Stimulated activated effector memory CD8-positive, alpha-beta T cell treated with anti-CD3 and anti-CD28 coated beads, Interleukin-12 subunit alpha, Interleukin-12 subunit beta, amount 100 ng/mL, for 72 hours (primary cell): ENCODE data around the gene SLC38A9.
"Not testable (repeated sequence)": the region's sequence is repeated elsewhere in the genome, so short reads cannot be mapped to it uniquely, and the experiment has no call there.

ENCODE experiments used
- ATAC-seq: fragments of 150-1000 bp; cut with Tn5 transposase; 2 replicates; pipeline ENCODE4 v1.10.0; 2021
- DNase-seq, 2 donors: peaks; one replicate each; pipeline ENCODE4 v3.0.0; 2021 to 2022; ENCODE audit warnings: low spot score in 2 of 2
- H3K27ac Mint-ChIP-seq: one replicate; pipeline ENCODE4 v1.8.0; 2022; ENCODE audit warnings: mild to moderate bottlenecking, mixed read lengths
- H3K36me3 Mint-ChIP-seq: one replicate; pipeline ENCODE4 v1.8.0; 2022; ENCODE audit warnings: mild to moderate bottlenecking, mixed read lengths
- H3K4me1 Mint-ChIP-seq: one replicate; pipeline ENCODE4 v1.8.0; 2022; ENCODE audit warnings: mixed read lengths
- H3K4me3 Mint-ChIP-seq: one replicate; pipeline ENCODE4 v1.8.0; 2022; ENCODE audit warnings: mild to moderate bottlenecking, mixed read lengths
- H3K9me3 Mint-ChIP-seq: one replicate; pipeline ENCODE4 v1.8.0; 2022; ENCODE audit warnings: mixed read lengths

SLC38A9 gene

GRCh38 chr5:55719026-55719425 is 6.9 kb upstream of the SLC38A9 start:
- H3K4me3 Mint-ChIP-seq, H3K27ac Mint-ChIP-seq, H3K4me1 Mint-ChIP-seq, DNase-seq, H3K36me3 Mint-ChIP-seq, H3K9me3 Mint-ChIP-seq, ATAC-seq: not testable (repeated sequence)

GRCh38 chr5:55715519-55716078 is 3.5 kb upstream of the SLC38A9 start:
- Mint-ChIP-seq H3K36me3 (peaks cover 9% of the 10 kb centered on the region), H3K27ac (no peak overlapping the region), H3K4me3 (no peak overlapping the region), H3K4me1 (peaks cover 15% of the 10 kb centered on the region), H3K9me3 (no peaks in the 10 kb centered on the region)
- ATAC-seq (no peak), DNase-seq (no peak)

GRCh38 chr5:55714749-55715148 is 2.6 kb upstream of the SLC38A9 start:
- Mint-ChIP-seq H3K9me3 (no peaks in the 10 kb centered on the region), H3K4me1 (peaks cover 15% of the 10 kb centered on the region), H3K36me3 (peaks cover 9% of the 10 kb centered on the region), H3K4me3 (no peak overlapping the region), H3K27ac (no peak overlapping the region)
- no peak for DNase-seq
- no peak for ATAC-seq

- ATAC-seq (no peak), DNase-seq (no peak)
- H3K9me3 Mint-ChIP-seq, result no peaks in the 10 kb centered on the region
- no peak overlapping the region for H3K4me3 Mint-ChIP-seq
- H3K27ac Mint-ChIP-seq, result no peak overlapping the region
- peaks cover 9% of the 10 kb centered on the region for H3K36me3 Mint-ChIP-seq
- peaks cover 15% of the 10 kb centered on the region for H3K4me1 Mint-ChIP-seq
These were observed 2.2 kb upstream of the SLC38A9 start for GRCh38 chr5:55714339-55714738.

GRCh38 chr5:55713871-55714270 is 1.7 kb upstream of the SLC38A9 start:
- peaks cover 9% of the 10 kb centered on the region for H3K36me3 Mint-ChIP-seq
- H3K27ac Mint-ChIP-seq, result no peak overlapping the region
- H3K4me3 Mint-ChIP-seq, result no peak overlapping the region
- no peaks in the 10 kb centered on the region for H3K9me3 Mint-ChIP-seq
- peaks cover 19% of the 10 kb centered on the region for H3K4me1 Mint-ChIP-seq
- no peak for DNase-seq
- no peak for ATAC-seq

- ATAC-seq (no peak), DNase-seq (no peak)
- H3K4me3 Mint-ChIP-seq, result peak overlapping the region; percentile 98
- H3K9me3 Mint-ChIP-seq, result no peaks in the 10 kb centered on the region
- H3K4me1 Mint-ChIP-seq, result peaks cover 31% of the 10 kb centered on the region
- peak overlapping the region; percentile 96 for H3K27ac Mint-ChIP-seq
- peaks cover 13% of the 10 kb centered on the region for H3K36me3 Mint-ChIP-seq
These were observed 559 bp downstream of the SLC38A9 start for GRCh38 chr5:55711507-55712022.

GRCh38 chr5:55708732-55709131 is 3.4 kb downstream of the SLC38A9 start:
- Mint-ChIP-seq H3K4me1 (peaks cover 35% of the 10 kb centered on the region), H3K27ac (no peak overlapping the region), H3K9me3 (no peaks in the 10 kb centered on the region), H3K4me3 (no peak overlapping the region), H3K36me3 (peaks cover 13% of the 10 kb centered on the region)
- ATAC-seq (no peak), DNase-seq (no peak)

GRCh38 chr5:55706230-55706629 is 5.9 kb downstream of the SLC38A9 start:
- H3K9me3 Mint-ChIP-seq, result no peaks in the 10 kb centered on the region
- ATAC-seq, result no peak

GRCh38 chr5:55702598-55703345 is 9.4 kb downstream of the SLC38A9 start:
- Mint-ChIP-seq H3K36me3 (peaks cover 10% of the 10 kb centered on the region), H3K4me3 (no peak overlapping the region), H3K27ac (no peak overlapping the region), H3K9me3 (no peaks in the 10 kb centered on the region), H3K4me1 (peaks cover 30% of the 10 kb centered on the region)
- no peak for DNase-seq
- ATAC-seq, result no peak

More at GRCh38 chr5:55706230-55706629, 5.9 kb downstream of the SLC38A9 start:
- Mint-ChIP-seq H3K27ac (no peak overlapping the region), H3K4me1 (peaks cover 32% of the 10 kb centered on the region), H3K36me3 (peaks cover 12% of the 10 kb centered on the region), H3K4me3 (no peak overlapping the region)
- DNase-seq, result no peak

- no peak overlapping the region for H3K4me3 Mint-ChIP-seq
- ATAC-seq (peak; percentile 47), DNase-seq (no peak)
- H3K4me1 Mint-ChIP-seq, result peaks cover 24% of the 10 kb centered on the region
- no peak overlapping the region for H3K27ac Mint-ChIP-seq
- peaks cover 17% of the 10 kb centered on the region for H3K36me3 Mint-ChIP-seq
- no peaks in the 10 kb centered on the region for H3K9me3 Mint-ChIP-seq
These were observed 10.5 kb downstream of the SLC38A9 start for GRCh38 chr5:55701462-55702103.

- DNase-seq (no peak), ATAC-seq (no peak)
- H3K36me3 Mint-ChIP-seq, result peaks cover 17% of the 10 kb centered on the region
- no peaks in the 10 kb centered on the region for H3K9me3 Mint-ChIP-seq
- peaks cover 24% of the 10 kb centered on the region for H3K4me1 Mint-ChIP-seq
- H3K27ac Mint-ChIP-seq, result no peak overlapping the region
- H3K4me3 Mint-ChIP-seq, result no peak overlapping the region
These were observed 11.4 kb downstream of the SLC38A9 start for GRCh38 chr5:55700745-55701144.

- H3K9me3 Mint-ChIP-seq, result no peaks in the 10 kb centered on the region
- H3K36me3 Mint-ChIP-seq, result peaks cover 26% of the 10 kb centered on the region
- DNase-seq (no peak), ATAC-seq (peak; percentile 57)
- no peak overlapping the region for H3K4me3 Mint-ChIP-seq
- peak overlapping the region; percentile 73 for H3K27ac Mint-ChIP-seq
- peaks cover 20% of the 10 kb centered on the region for H3K4me1 Mint-ChIP-seq
These were observed 13.0 kb downstream of the SLC38A9 start for GRCh38 chr5:55699041-55699688.

GRCh38 chr5:55696704-55697103 is 15.4 kb downstream of the SLC38A9 start:
- H3K4me1 Mint-ChIP-seq, result peaks cover 17% of the 10 kb centered on the region
- not testable (repeated sequence) for H3K4me3 Mint-ChIP-seq, H3K9me3 Mint-ChIP-seq, DNase-seq, H3K27ac Mint-ChIP-seq, ATAC-seq
- H3K36me3 Mint-ChIP-seq, result peaks cover 25% of the 10 kb centered on the region

- Mint-ChIP-seq H3K4me3 (no peak overlapping the region), H3K4me1 (peaks cover 4% of the 10 kb centered on the region), H3K27ac (no peak overlapping the region), H3K9me3 (no peaks in the 10 kb centered on the region), H3K36me3 (peaks cover 25% of the 10 kb centered on the region)
- ATAC-seq, result no peak
- DNase-seq, result no peak
These were observed 17.8 kb downstream of the SLC38A9 start for GRCh38 chr5:55694152-55694830.

GRCh38 chr5:55692509-55692908 is 19.6 kb downstream of the SLC38A9 start:
- ATAC-seq, result no peak
- peaks cover 24% of the 10 kb centered on the region for H3K36me3 Mint-ChIP-seq
- no peaks in the 10 kb centered on the region for H3K9me3 Mint-ChIP-seq
- no peak overlapping the region for H3K27ac Mint-ChIP-seq
- no peaks in the 10 kb centered on the region for H3K4me1 Mint-ChIP-seq
- DNase-seq, result no peak
- no peak overlapping the region for H3K4me3 Mint-ChIP-seq
